H9 (cell line): ENCODE measurements around the gene SKP2. TPM values are rescaled to one million over a fixed set of nuclear protein-coding genes. Genes with fewer than 3 reads are reported as not detected.

ENCODE experiments used
- DNase-seq: peaks from one replicate; pipeline ENCODE4 v3.0.0-alpha.2; 2017
- H2AFZ ChIP-seq: one replicate; pipeline ENCODE4 v1.6.1; 2013; ENCODE audit warnings: mild to moderate bottlenecking, low read length, control low read depth, moderate library complexity
- H2AK5ac ChIP-seq: 2 replicates; pipeline ENCODE4 v1.6.1; 2013; ENCODE audit warnings: low read length, control low read depth, mixed read lengths; ENCODE audit not compliant: insufficient read length
- H2BK120ac ChIP-seq: one replicate; pipeline ENCODE4 v1.6.1; 2013; ENCODE audit warnings: low read depth, mild to moderate bottlenecking, low read length, control low read depth, inconsistent platforms; ENCODE audit not compliant: poor library complexity, severe bottlenecking
- H2BK12ac ChIP-seq: 2 replicates; pipeline ENCODE4 v1.6.1; 2013; ENCODE audit warnings: low read length, control low read depth, mixed read lengths, low read depth; ENCODE audit not compliant: insufficient read length
- H2BK15ac ChIP-seq: 2 replicates; pipeline ENCODE4 v1.6.1; 2013; ENCODE audit warnings: low read depth, low read length, control low read depth
- H2BK20ac ChIP-seq: one replicate; pipeline ENCODE4 v1.6.1; 2013; ENCODE audit warnings: low read depth, mild to moderate bottlenecking, low read length, control low read depth, inconsistent platforms; ENCODE audit not compliant: poor library complexity, severe bottlenecking
- H2BK5ac ChIP-seq: 2 replicates; pipeline ENCODE4 v1.6.1; 2013; ENCODE audit warnings: low read length, control low read depth, mixed read lengths; ENCODE audit not compliant: insufficient read length
- H3K14ac ChIP-seq: 2 replicates; pipeline ENCODE4 v1.6.1; 2013; ENCODE audit warnings: low read length, control low read depth; ENCODE audit not compliant: insufficient read depth
- H3K18ac ChIP-seq: 2 replicates; pipeline ENCODE4 v1.6.1; 2013; ENCODE audit warnings: low read depth, mild to moderate bottlenecking, mixed read lengths, low read length, control low read depth; ENCODE audit not compliant: insufficient read length
- H3K23ac ChIP-seq: 2 replicates; pipeline ENCODE4 v1.6.1; 2013; ENCODE audit warnings: low read length, control low read depth, mixed read lengths, low read depth; ENCODE audit not compliant: insufficient read length
- H3K23me2 ChIP-seq: 2 replicates; pipeline ENCODE4 v1.6.1; 2013; ENCODE audit warnings: low read depth, mild to moderate bottlenecking, mixed read lengths, low read length, control low read depth; ENCODE audit not compliant: insufficient read length, poor library complexity, severe bottlenecking
- H3K27ac ChIP-seq: 2 replicates; pipeline ENCODE4 v1.5.1; 2013; ENCODE audit warnings: low read length, control low read depth, mixed read lengths, low read depth; ENCODE audit not compliant: insufficient read length
- H3K27me3 ChIP-seq: 2 replicates; pipeline ENCODE4 v1.6.1; 2013; ENCODE audit warnings: low read length, control low read depth, inconsistent platforms; ENCODE audit not compliant: insufficient read depth
- H3K4ac ChIP-seq: 2 replicates; pipeline ENCODE4 v1.6.1; 2013; ENCODE audit warnings: low read depth, mild to moderate bottlenecking, control low read depth, inconsistent platforms, low read length, moderate library complexity
- H3K4me1 ChIP-seq: 2 replicates; pipeline ENCODE4 v1.6.1; 2013; ENCODE audit warnings: low read length, control low read depth, inconsistent platforms; ENCODE audit not compliant: insufficient read depth
- H3K4me2 ChIP-seq: 2 replicates; pipeline ENCODE4 v1.6.1; 2013; ENCODE audit warnings: low read length, control low read depth, mixed read lengths; ENCODE audit not compliant: insufficient read length, insufficient read depth
- H3K56ac ChIP-seq: 2 replicates; pipeline ENCODE4 v1.6.1; 2013; ENCODE audit warnings: low read depth, mild to moderate bottlenecking, mixed read lengths, low read length, control low read depth; ENCODE audit not compliant: insufficient read length
- H3K79me1 ChIP-seq: 2 replicates; pipeline ENCODE4 v1.6.1; 2013; ENCODE audit warnings: low read depth, mild to moderate bottlenecking, moderate library complexity, low read length, control low read depth, inconsistent platforms; ENCODE audit not compliant: insufficient read depth, poor library complexity, severe bottlenecking
- H3K79me2 ChIP-seq: 2 replicates; pipeline ENCODE4 v1.6.1; 2013; ENCODE audit warnings: low read length, control low read depth, inconsistent platforms; ENCODE audit not compliant: insufficient read depth
- H3K9ac ChIP-seq: 2 replicates; pipeline ENCODE4 v1.6.1; 2013; ENCODE audit warnings: low read length, control low read depth, mixed read lengths; ENCODE audit not compliant: insufficient read length; ENCODE audit errors: extremely low read depth
- H3K9me3 ChIP-seq: one replicate; pipeline ENCODE4 v1.6.1; 2013; ENCODE audit warnings: low read depth, low read length, inconsistent platforms; ENCODE audit not compliant: control insufficient read depth
- H3T11ph ChIP-seq: one replicate; pipeline ENCODE4 v1.6.1; 2013; ENCODE audit warnings: mild to moderate bottlenecking, low read length, control low read depth, inconsistent platforms
- H4K20me1 ChIP-seq: one replicate; pipeline ENCODE4 v1.6.1; 2013; ENCODE audit not compliant: control insufficient read depth, insufficient read length, insufficient read depth
- H4K5ac ChIP-seq: 2 replicates; pipeline ENCODE4 v1.6.1; 2013; ENCODE audit warnings: low read depth, mild to moderate bottlenecking, mixed read lengths, low read length, control low read depth; ENCODE audit not compliant: insufficient read length
- H4K8ac ChIP-seq: replicated peaks from 2 replicates; pipeline ENCODE4 v1.6.1; 2013; ENCODE audit warnings: low read length, control low read depth, mixed read lengths, low read depth; ENCODE audit not compliant: insufficient read length
- H4K91ac ChIP-seq: 2 replicates; pipeline ENCODE4 v1.6.1; 2013; ENCODE audit warnings: low read depth, mild to moderate bottlenecking, moderate library complexity, mixed read lengths, low read length, control low read depth; ENCODE audit not compliant: insufficient read length
- H3K27ac Mint-ChIP-seq, 3 experiments: 2 replicates in 2 of 3; 3 replicates in 1 of 3; pipeline ENCODE4 v1.8.0; 2020 to 2021; ENCODE audit warnings: mixed read lengths in 3 of 3, mild to moderate bottlenecking in 1 of 3, moderate library complexity in 1 of 3
- H3K27me3 Mint-ChIP-seq: 2 replicates; pipeline ENCODE4 v1.8.0; 2021; ENCODE audit warnings: low read depth, mild to moderate bottlenecking, moderate library complexity, mixed read lengths
- H3K36me3 Mint-ChIP-seq, 3 experiments: 2 replicates in 2 of 3; 3 replicates in 1 of 3; pipeline ENCODE4 v1.8.0; 2020 to 2021; ENCODE audit warnings: low read depth in 3 of 3, mixed read lengths in 3 of 3; ENCODE audit not compliant: insufficient read depth in 1 of 3
- H3K4me1 Mint-ChIP-seq, 2 experiments: 2 replicates each; pipeline ENCODE4 v1.8.0; 2020; ENCODE audit warnings: mixed read lengths in 2 of 2
- H3K4me3 Mint-ChIP-seq, 2 experiments: 2 replicates in 1 of 2; 3 replicates in 1 of 2; pipeline ENCODE4 v1.8.0; 2020 to 2021; ENCODE audit warnings: mild to moderate bottlenecking in 2 of 2, mixed read lengths in 2 of 2, moderate library complexity in 1 of 2
- H3K9me3 Mint-ChIP-seq, 2 experiments: 2 replicates in 1 of 2; 3 replicates in 1 of 2; pipeline ENCODE4 v1.8.0; 2020; ENCODE audit warnings: mild to moderate bottlenecking in 2 of 2, mixed read lengths in 2 of 2, moderate library complexity in 1 of 2
- WGBS: extraction: QIAGEN DNeasy Blood & Tissue Kit; methylation state at CpG from one replicate; pipeline ENCODE4 v1.1.7; 2013; ENCODE audit warnings: missing lambda C conversion rate, low lambda C conversion rate, mixed read lengths; ENCODE audit not compliant: insufficient read length; ENCODE audit errors: extremely low coverage; 5-methylcytosine and 5-hydroxymethylcytosine counted together
- total RNA-seq: library from RNA; stranded (reverse); gene quantifications from 2 replicates; pipeline ENCODE4 v1.2.1, GENCODE V29; 2021
- TF ChIP-seq, protein P1 (sequence below): fragments of 200-600 bp; sonication (generic); conservative IDR thresholded peaks from 3 replicates; pipeline ENCODE4 v1.8.0; 2021; ENCODE audit warnings: antibody characterized with exemption, mild to moderate bottlenecking

The SKP2 gene
- total RNA-seq, 1 experiment from 2014 or later: 103 TPM

DNA sequence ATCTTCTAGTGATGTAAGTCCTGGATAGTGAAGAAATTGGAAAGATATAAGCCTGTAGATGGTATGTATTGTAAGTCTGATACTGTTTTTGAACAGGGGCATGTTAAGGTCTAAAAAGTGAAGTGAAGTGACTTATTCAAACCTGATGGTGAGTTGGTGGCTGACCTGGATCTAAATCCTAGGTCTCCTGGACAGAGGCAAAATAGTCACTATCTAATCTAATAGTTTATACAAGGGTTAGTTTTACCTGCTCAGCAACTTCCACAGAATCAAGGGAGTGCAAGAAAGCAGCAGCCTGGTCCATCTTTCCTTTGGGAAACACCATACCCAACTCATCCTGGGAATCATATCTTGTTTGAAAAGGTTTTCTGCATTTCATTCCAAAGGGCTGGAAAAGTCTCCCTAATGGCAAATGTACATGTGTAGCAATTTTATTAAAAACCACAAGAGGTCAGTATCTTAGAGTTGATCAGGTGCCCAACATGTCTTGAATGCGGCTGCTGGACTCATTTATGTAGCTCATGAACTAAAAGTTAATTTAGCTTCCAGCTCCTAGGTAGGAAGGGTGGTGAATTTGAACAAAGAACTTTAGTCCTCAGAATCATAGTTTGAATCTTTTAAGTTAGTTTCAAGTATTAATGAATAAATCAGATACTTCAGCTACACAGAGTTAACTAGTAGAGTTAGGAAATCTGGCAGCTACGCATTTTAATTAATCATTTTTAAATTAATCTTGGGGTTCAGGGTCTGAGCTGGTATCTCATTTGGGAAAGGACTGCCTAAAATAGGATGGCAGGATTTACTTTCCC lies 26.0 kb downstream of the SKP2 start:
- Histone ChIP-seq H3K56ac (no peak overlapping the region), H3K14ac (no peak overlapping the region), H3K18ac (no peak overlapping the region), H3K4ac (no peak overlapping the region), H3K79me1 (no peaks in the 10 kb centered on the region), H3K4me1 (no peaks in the 10 kb centered on the region), H2AK5ac (no peak overlapping the region), H4K5ac (no peak overlapping the region), H3K9ac (no peak overlapping the region), H3K4me2 (no peak overlapping the region), H2BK5ac (no peak overlapping the region), H4K91ac (no peak overlapping the region), H3K27me3 (no peaks in the 10 kb centered on the region), H2BK20ac (no peak overlapping the region), H3T11ph (no peak overlapping the region), H2BK12ac (no peak overlapping the region), H4K20me1 (no peaks in the 10 kb centered on the region), H3K23ac (no peak overlapping the region), H3K9me3 (no peaks in the 10 kb centered on the region), H4K8ac (no peak overlapping the region), H2AFZ (no peak overlapping the region), H2BK120ac (no peak overlapping the region), H3K79me2 (no peaks in the 10 kb centered on the region), H2BK15ac (no peak overlapping the region), H3K27ac (no peak overlapping the region), H3K23me2 (no peaks in the 10 kb centered on the region)
- no CpG with 5 or more reads among the region's 2 CpGs for WGBS
- H3K27me3 Mint-ChIP-seq: no peaks in the 10 kb centered on the region
- no peak for DNase-seq
- H3K9me3 Mint-ChIP-seq: no peaks in the 10 kb centered on the region
- H3K4me3 Mint-ChIP-seq: no peak overlapping the region
- H3K36me3 Mint-ChIP-seq: peaks cover 39 to 87% (median 80%) of the 10 kb centered on the region in 3 experiments
- no peaks in the 10 kb centered on the region for H3K4me1 Mint-ChIP-seq
- H3K27ac Mint-ChIP-seq: no peak overlapping the region
- TF ChIP-seq, protein P1, sequence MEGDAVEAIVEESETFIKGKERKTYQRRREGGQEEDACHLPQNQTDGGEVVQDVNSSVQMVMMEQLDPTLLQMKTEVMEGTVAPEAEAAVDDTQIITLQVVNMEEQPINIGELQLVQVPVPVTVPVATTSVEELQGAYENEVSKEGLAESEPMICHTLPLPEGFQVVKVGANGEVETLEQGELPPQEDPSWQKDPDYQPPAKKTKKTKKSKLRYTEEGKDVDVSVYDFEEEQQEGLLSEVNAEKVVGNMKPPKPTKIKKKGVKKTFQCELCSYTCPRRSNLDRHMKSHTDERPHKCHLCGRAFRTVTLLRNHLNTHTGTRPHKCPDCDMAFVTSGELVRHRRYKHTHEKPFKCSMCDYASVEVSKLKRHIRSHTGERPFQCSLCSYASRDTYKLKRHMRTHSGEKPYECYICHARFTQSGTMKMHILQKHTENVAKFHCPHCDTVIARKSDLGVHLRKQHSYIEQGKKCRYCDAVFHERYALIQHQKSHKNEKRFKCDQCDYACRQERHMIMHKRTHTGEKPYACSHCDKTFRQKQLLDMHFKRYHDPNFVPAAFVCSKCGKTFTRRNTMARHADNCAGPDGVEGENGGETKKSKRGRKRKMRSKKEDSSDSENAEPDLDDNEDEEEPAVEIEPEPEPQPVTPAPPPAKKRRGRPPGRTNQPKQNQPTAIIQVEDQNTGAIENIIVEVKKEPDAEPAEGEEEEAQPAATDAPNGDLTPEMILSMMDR: peak; percentile 43
